Measurements from ENCODE around the gene DDX53.

Gene DDX53

GRCh38 chrX:22975786-22976185 is 24.0 kb upstream of the DDX53 start:
- Histone ChIP-seq H3K27ac (ENCODE audit: insufficient read depth, low read length, poor library complexity, severe bottlenecking) (no peak overlapping the region), H3K27me3 (replicated peaks; ENCODE audit: control insufficient read depth, insufficient read depth, low read length, poor library complexity, severe bottlenecking) (no peaks in the 10 kb centered on the region), H3K4me3 (ENCODE audit: insufficient read depth, low read depth, low read length, poor library complexity, severe bottlenecking) (no peak overlapping the region), H3K36me3 (ENCODE audit: control insufficient read depth, insufficient read depth, low read length) (no peaks in the 10 kb centered on the region), H3K4me1 (ENCODE audit: control insufficient read depth, insufficient read depth, low read length, poor library complexity, severe bottlenecking) (no peaks in the 10 kb centered on the region), H3K9me3 (ENCODE audit: control insufficient read depth, low read length) (no peaks in the 10 kb centered on the region)
- no peak for DNase-seq

GRCh38 chrX:22985958-22986357 is 13.8 kb upstream of the DDX53 start:
- Histone ChIP-seq H3K9me3 (ENCODE audit: control insufficient read depth, low read length) (no peaks in the 10 kb centered on the region), H3K27me3 (replicated peaks; ENCODE audit: control insufficient read depth, insufficient read depth, low read length, poor library complexity, severe bottlenecking) (no peaks in the 10 kb centered on the region), H3K4me1 (ENCODE audit: control insufficient read depth, insufficient read depth, low read length, poor library complexity, severe bottlenecking) (no peaks in the 10 kb centered on the region), H3K36me3 (ENCODE audit: control insufficient read depth, insufficient read depth, low read length) (no peaks in the 10 kb centered on the region), H3K4me3 (ENCODE audit: insufficient read depth, low read depth, low read length, poor library complexity, severe bottlenecking) (no peak overlapping the region), H3K27ac (ENCODE audit: insufficient read depth, low read length, poor library complexity, severe bottlenecking) (no peak overlapping the region)
- DNase-seq: no peak

GRCh38 chrX:22987452-22987851 is 12.3 kb upstream of the DDX53 start:
- Histone ChIP-seq H3K9me3 (ENCODE audit: control insufficient read depth, low read length) (no peaks in the 10 kb centered on the region), H3K27me3 (replicated peaks; ENCODE audit: control insufficient read depth, insufficient read depth, low read length, poor library complexity, severe bottlenecking) (no peaks in the 10 kb centered on the region), H3K36me3 (ENCODE audit: control insufficient read depth, insufficient read depth, low read length) (no peaks in the 10 kb centered on the region), H3K4me3 (ENCODE audit: insufficient read depth, low read depth, low read length, poor library complexity, severe bottlenecking) (no peak overlapping the region), H3K4me1 (ENCODE audit: control insufficient read depth, insufficient read depth, low read length, poor library complexity, severe bottlenecking) (no peaks in the 10 kb centered on the region), H3K27ac (ENCODE audit: insufficient read depth, low read length, poor library complexity, severe bottlenecking) (no peak overlapping the region)
- DNase-seq: no peak

GRCh38 chrX:23003116-23003515 is 3.4 kb downstream of the DDX53 start:
- Histone ChIP-seq H3K36me3 (ENCODE audit: control insufficient read depth, insufficient read depth, low read length) (no peaks in the 10 kb centered on the region), H3K9me3 (ENCODE audit: control insufficient read depth, low read length) (no peaks in the 10 kb centered on the region), H3K4me3 (ENCODE audit: insufficient read depth, low read depth, low read length, poor library complexity, severe bottlenecking) (no peak overlapping the region), H3K27me3 (replicated peaks; ENCODE audit: control insufficient read depth, insufficient read depth, low read length, poor library complexity, severe bottlenecking) (no peaks in the 10 kb centered on the region), H3K27ac (ENCODE audit: insufficient read depth, low read length, poor library complexity, severe bottlenecking) (no peak overlapping the region), H3K4me1 (ENCODE audit: control insufficient read depth, insufficient read depth, low read length, poor library complexity, severe bottlenecking) (no peaks in the 10 kb centered on the region)
- no peak for DNase-seq

GRCh38 chrX:23008431-23009099 is 8.8 kb downstream of the DDX53 start:
- H3K9me3 ChIP-seq (ENCODE audit: control insufficient read depth, low read length): no peaks in the 10 kb centered on the region
- no peaks in the 10 kb centered on the region for H3K4me1 ChIP-seq (ENCODE audit: control insufficient read depth, insufficient read depth, low read length, poor library complexity, severe bottlenecking)
- H3K27ac ChIP-seq (ENCODE audit: insufficient read depth, low read length, poor library complexity, severe bottlenecking): no peak overlapping the region
- no peak for DNase-seq
- H3K36me3 ChIP-seq (ENCODE audit: control insufficient read depth, insufficient read depth, low read length): no peaks in the 10 kb centered on the region
- H3K4me3 ChIP-seq (ENCODE audit: insufficient read depth, low read depth, low read length, poor library complexity, severe bottlenecking): no peak overlapping the region
- H3K27me3 ChIP-seq (replicated peaks; ENCODE audit: control insufficient read depth, insufficient read depth, low read length, poor library complexity, severe bottlenecking): no peaks in the 10 kb centered on the region

GRCh38 chrX:23012162-23012561 is 12.4 kb downstream of the DDX53 start:
- Histone ChIP-seq H3K27me3 (replicated peaks; ENCODE audit: control insufficient read depth, insufficient read depth, low read length, poor library complexity, severe bottlenecking) (no peaks in the 10 kb centered on the region), H3K27ac (ENCODE audit: insufficient read depth, low read length, poor library complexity, severe bottlenecking) (no peak overlapping the region), H3K36me3 (ENCODE audit: control insufficient read depth, insufficient read depth, low read length) (no peaks in the 10 kb centered on the region), H3K4me1 (ENCODE audit: control insufficient read depth, insufficient read depth, low read length, poor library complexity, severe bottlenecking) (no peaks in the 10 kb centered on the region), H3K9me3 (ENCODE audit: control insufficient read depth, low read length) (no peaks in the 10 kb centered on the region), H3K4me3 (ENCODE audit: insufficient read depth, low read depth, low read length, poor library complexity, severe bottlenecking) (no peak overlapping the region)
- DNase-seq: no peak

GRCh38 chrX:23012636-23013035 is 12.9 kb downstream of the DDX53 start:
- no peak for DNase-seq
- Histone ChIP-seq H3K4me3 (ENCODE audit: insufficient read depth, low read depth, low read length, poor library complexity, severe bottlenecking) (no peak overlapping the region), H3K27ac (ENCODE audit: insufficient read depth, low read length, poor library complexity, severe bottlenecking) (no peak overlapping the region), H3K9me3 (ENCODE audit: control insufficient read depth, low read length) (no peaks in the 10 kb centered on the region), H3K36me3 (ENCODE audit: control insufficient read depth, insufficient read depth, low read length) (no peaks in the 10 kb centered on the region), H3K27me3 (replicated peaks; ENCODE audit: control insufficient read depth, insufficient read depth, low read length, poor library complexity, severe bottlenecking) (no peaks in the 10 kb centered on the region), H3K4me1 (ENCODE audit: control insufficient read depth, insufficient read depth, low read length, poor library complexity, severe bottlenecking) (no peaks in the 10 kb centered on the region)

- no peak overlapping the region for H3K27ac ChIP-seq (ENCODE audit: insufficient read depth, low read length, poor library complexity, severe bottlenecking)
- no peak overlapping the region for H3K4me3 ChIP-seq (ENCODE audit: insufficient read depth, low read depth, low read length, poor library complexity, severe bottlenecking)
- no peaks in the 10 kb centered on the region for H3K4me1 ChIP-seq (ENCODE audit: control insufficient read depth, insufficient read depth, low read length, poor library complexity, severe bottlenecking)
- DNase-seq: no peak
- H3K9me3 ChIP-seq (ENCODE audit: control insufficient read depth, low read length): no peaks in the 10 kb centered on the region
- H3K27me3 ChIP-seq (replicated peaks; ENCODE audit: control insufficient read depth, insufficient read depth, low read length, poor library complexity, severe bottlenecking): no peaks in the 10 kb centered on the region
- no peaks in the 10 kb centered on the region for H3K36me3 ChIP-seq (ENCODE audit: control insufficient read depth, insufficient read depth, low read length)
Observed at GRCh38 chrX:23013366-23013765, 13.6 kb downstream of the DDX53 start.

- Histone ChIP-seq H3K27ac (ENCODE audit: insufficient read depth, low read length, poor library complexity, severe bottlenecking) (no peak overlapping the region), H3K36me3 (ENCODE audit: control insufficient read depth, insufficient read depth, low read length) (no peaks in the 10 kb centered on the region), H3K27me3 (replicated peaks; ENCODE audit: control insufficient read depth, insufficient read depth, low read length, poor library complexity, severe bottlenecking) (no peaks in the 10 kb centered on the region), H3K9me3 (ENCODE audit: control insufficient read depth, low read length) (no peaks in the 10 kb centered on the region), H3K4me3 (ENCODE audit: insufficient read depth, low read depth, low read length, poor library complexity, severe bottlenecking) (no peak overlapping the region), H3K4me1 (ENCODE audit: control insufficient read depth, insufficient read depth, low read length, poor library complexity, severe bottlenecking) (no peaks in the 10 kb centered on the region)
- DNase-seq: no peak
Observed at GRCh38 chrX:23031600-23031999, 31.8 kb downstream of the DDX53 start.

GRCh38 chrX:23035493-23035892 is 35.7 kb downstream of the DDX53 start:
- H3K27ac ChIP-seq (ENCODE audit: insufficient read depth, low read length, poor library complexity, severe bottlenecking): no peak overlapping the region
- H3K4me3 ChIP-seq (ENCODE audit: insufficient read depth, low read depth, low read length, poor library complexity, severe bottlenecking): no peak overlapping the region
- no peaks in the 10 kb centered on the region for H3K4me1 ChIP-seq (ENCODE audit: control insufficient read depth, insufficient read depth, low read length, poor library complexity, severe bottlenecking)
- H3K9me3 ChIP-seq (ENCODE audit: control insufficient read depth, low read length): no peaks in the 10 kb centered on the region
- no peaks in the 10 kb centered on the region for H3K36me3 ChIP-seq (ENCODE audit: control insufficient read depth, insufficient read depth, low read length)
- no peaks in the 10 kb centered on the region for H3K27me3 ChIP-seq (replicated peaks; ENCODE audit: control insufficient read depth, insufficient read depth, low read length, poor library complexity, severe bottlenecking)
- no peak for DNase-seq

Measured in effector memory CD4-positive, alpha-beta T cell (primary cell).